Loucy (cell line): ENCODE data around the gene RAB40B.

ENCODE experiments used
- CTCF ChIP-seq: fragments of 200-600 bp; sonication (generic); conservative IDR thresholded peaks from 2 replicates; pipeline ENCODE4 v1.5.1; 2014; ENCODE audit warnings: mild to moderate bottlenecking, antibody characterized with exemption, low read length
- EZH2phosphoT487 ChIP-seq: fragments of 200-600 bp; IDR thresholded peaks from 2 replicates; pipeline ENCODE4 v1.6.1; 2018; ENCODE audit warnings: antibody characterized with exemption, mild to moderate bottlenecking, moderate library complexity, borderline replicate concordance

- TF ChIP-seq CTCF (no peak), EZH2phosphoT487 (no peak)
Measured at GRCh38 chr17:82619641-82620040, 78.9 kb downstream of the RAB40B start.
